Stimulated activated CD4-positive, alpha-beta T cell treated with anti-CD3 and anti-CD28 coated beads, TNF-alpha, amount 100 ng/mL, for 48 hours (primary cell): ENCODE data around the gene STIM1.

Experiments used
- DNase-seq, 3 donors: peaks; one replicate each; pipeline ENCODE4 v3.0.0-alpha.2; 2020; ENCODE audit warnings: low read depth in 3 of 3

STIM1 gene

GRCh38 chr11:3830730-3831129, 24.7 kb upstream of the STIM1 start:
- no peak for DNase-seq

- DNase-seq: no peak
Measured at GRCh38 chr11:3831378-3832239, 23.9 kb upstream of the STIM1 start.

- no peak for DNase-seq
Measured at GRCh38 chr11:3832816-3833215, 22.6 kb upstream of the STIM1 start.

- no peak for DNase-seq
Measured at GRCh38 chr11:3833449-3833848, 22.0 kb upstream of the STIM1 start.

GRCh38 chr11:3834349-3834663, 21.2 kb upstream of the STIM1 start:
- no peak for DNase-seq

- DNase-seq: no peak
Measured at GRCh38 chr11:3834664-3835461, 20.6 kb upstream of the STIM1 start.

- no peak for DNase-seq
Measured at GRCh38 chr11:3835751-3836150, 19.7 kb upstream of the STIM1 start.

- DNase-seq: no peak
Measured at GRCh38 chr11:3836903-3837302, 18.6 kb upstream of the STIM1 start.

- DNase-seq: no peak
Measured at GRCh38 chr11:3837793-3838192, 17.7 kb upstream of the STIM1 start.

GRCh38 chr11:3838504-3838903, 17.0 kb upstream of the STIM1 start:
- DNase-seq: no peak

- no peak for DNase-seq
Measured at GRCh38 chr11:3840004-3840869, 15.2 kb upstream of the STIM1 start.

GRCh38 chr11:3840870-3841425, 14.5 kb upstream of the STIM1 start, which contains the start of gene RHOG:
Gene RHOG, minus strand, starts transcription at chr11:3840959. Its CDS starts 12,821 bp downstream, at chr11:3828138.
- peak in 2 of 3 donors; percentile 73 to 85 for DNase-seq

- DNase-seq: peak in 2 of 3 donors; percentile 93 to 94
Measured at GRCh38 chr11:3841426-3842350, 13.8 kb upstream of the STIM1 start.

- DNase-seq: no peak
Measured at GRCh38 chr11:3843326-3843725, 12.1 kb upstream of the STIM1 start.

GRCh38 chr11:3845246-3845645, 10.2 kb upstream of the STIM1 start:
- no peak for DNase-seq

GRCh38 chr11:3845670-3846069, 9.8 kb upstream of the STIM1 start:
- no peak for DNase-seq

- no peak for DNase-seq
Measured at GRCh38 chr11:3849297-3849874, 6.1 kb upstream of the STIM1 start.

GRCh38 chr11:3853545-3853842, 2.0 kb upstream of the STIM1 start:
- no peak for DNase-seq

- peak in 2 of 3 donors; percentile 58 to 63 for DNase-seq
Measured at GRCh38 chr11:3853899-3854659, 1.4 kb upstream of the STIM1 start.

GRCh38 chr11:3854660-3854976, 846 bp upstream of the STIM1 start:
- DNase-seq: no peak
